ENCODE measurements around the gene GLB1L2. TPM values are rescaled to one million over a fixed set of nuclear protein-coding genes. Genes with fewer than 3 reads are reported as not detected.

The GLB1L2 gene
- total and polyA plus RNA-seq, 2 of the 4 experiments (the other 2 are of a cell fraction), result under 0.01 to 0.26 TPM

GRCh38 chr11:134412203-134413042 is 80.6 kb downstream of the GLB1L2 start, which contains the start of gene B3GAT1:
Gene B3GAT1 (minus strand): TSS chr11:134412242. CDS start chr11:134387659, 24,583 bp downstream.
- intact Hi-C loops (cut with micrococcal nuclease), result no loop called here
- Histone ChIP-seq H2BK20ac (ENCODE audit: low read depth, low read length) (no peak within 1 kb of the TSS), H2BK15ac (ENCODE audit: low read depth, low read length) (no peak within 1 kb of the TSS), H3K9me3 (ENCODE audit: control insufficient read depth, insufficient read depth, low read length) (no peaks in the 10 kb centered on the region; the same call in 1 of the 2 replicates), H3K79me1 (ENCODE audit: low read depth in 1 of 2, low read length in 2 of 2) (no peaks in the 10 kb centered on the region), H2BK120ac (ENCODE audit: low read depth, low read length) (no peak within 1 kb of the TSS), H3K4ac (ENCODE audit: low read depth, low read length) (no peak within 1 kb of the TSS), H3K36me3 (ENCODE audit: control insufficient read depth, insufficient read depth, low read length) (no peaks in the 10 kb centered on the region), H3K14ac (replicated peaks; ENCODE audit: low read depth, low read length) (no peak within 1 kb of the TSS), H3K27ac (ENCODE audit: insufficient read depth, low read length) (no peak within 1 kb of the TSS), H3K9me1 (ENCODE audit: insufficient read depth, low read length) (no peaks in the 10 kb centered on the region), H2AK5ac (ENCODE audit: low read depth, low read length) (no peak within 1 kb of the TSS), H3K9ac (ENCODE audit: low read depth, low read length) (no peak within 1 kb of the TSS), H3K27me3 (ENCODE audit: control insufficient read depth, insufficient read depth, low read length) (peaks cover 29% of the 10 kb centered on the region), H2BK5ac (ENCODE audit: low read depth, low read length, poor library complexity, severe bottlenecking) (no peak within 1 kb of the TSS), H3K23ac (ENCODE audit: low read depth, low read length) (no peak within 1 kb of the TSS), H2AFZ (replicated peaks; ENCODE audit: low read length, poor library complexity) (peak within 1 kb of the TSS; percentile 11), H3K56ac (ENCODE audit: extremely low read depth, insufficient read depth, low read length) (no peak within 1 kb of the TSS), H4K5ac (ENCODE audit: low read depth, low read length) (no peak within 1 kb of the TSS), H4K8ac (ENCODE audit: low read depth in 2 of 2, low read length in 2 of 2) (no peak within 1 kb of the TSS), H3K4me3 (ENCODE audit: insufficient read depth, low read depth, low read length) (no peak within 1 kb of the TSS), H4K20me1 (ENCODE audit: insufficient read depth, low read length) (no peaks in the 10 kb centered on the region), H4K91ac (ENCODE audit: insufficient read depth, low read depth, low read length) (no peak within 1 kb of the TSS), H2AK9ac (replicated peaks; ENCODE audit: low read depth, low read length, poor library complexity) (no peak within 1 kb of the TSS), H3K4me1 (ENCODE audit: control insufficient read depth, insufficient read depth, low read length) (no peaks in the 10 kb centered on the region), H3K4me2 (ENCODE audit: low read depth, low read length) (no peak within 1 kb of the TSS; the same call in 1 of the 2 replicates), H3K18ac (ENCODE audit: low read depth, low read length) (no peak within 1 kb of the TSS)
- BruUV-seq (replicated peaks), result no TSS peak
- WGBS, 2 experiments (ENCODE audit: extremely low coverage in 2 of 2, insufficient read length in 1 of 2), result 4% methylated on average over 30 of the region's 94 CpGs; no CpG with 5 or more reads in 1 of the 2 experiments
- CTCF ChIA-PET, result no interaction called here
- no peak for DNase-seq
- dilution Hi-C loops (cut with HindIII; ENCODE audit: low sequenced_read_pairs, unreplicated experiment), result no loop called here
- TF ChIP-seq RFX5 (IDR thresholded peaks at IDR 0.05; ENCODE audit: low read depth, low read length), result no peak
- TF ChIP-seq CHD1 (IDR thresholded peaks at IDR 0.05; ENCODE audit: low read depth, low read length), result no peak
- TF ChIP-seq FOS (IDR thresholded peaks at IDR 0.05; ENCODE audit: low read depth, low read length), result no peak
- TF ChIP-seq SMC3 (IDR thresholded peaks at IDR 0.05; ENCODE audit: low read depth, low read length), result no peak
- TF ChIP-seq BHLHE40 (IDR thresholded peaks at IDR 0.05; ENCODE audit: low read depth, low read length), result no peak
- TF ChIP-seq POLR2A (IDR thresholded peaks at IDR 0.05; ENCODE audit: low read depth, low read length), result no peak
- in situ Hi-C loops (cut with MboI; ENCODE audit: low sequenced_read_pairs), result no loop called here
- ATAC-seq (ENCODE audit: low read depth), result no peak
- POLR2A ChIA-PET (ENCODE audit: unreplicated experiment), result no interaction called here
